ENCODE results near the gene CD84. TPM values are rescaled to one million over a fixed set of nuclear protein-coding genes. Genes with fewer than 3 reads are reported as not detected.
"Not testable (repeated sequence)": the region's sequence is repeated elsewhere in the genome, so short reads cannot be mapped to it uniquely, and the experiment has no call there.

The CD84 gene
- polyA plus RNA-seq (0.01 TPM in 1 of 3 replicates, not detected in the others), polyA minus RNA-seq (not detected in 3 replicates)
- polyA plus RNA-seq (2011; ENCODE audit: low read depth) = not detected
- polyA plus RNA-seq (2011; cell fraction: cytosol; rRNA removed) = not detected in 2 replicates
- polyA plus RNA-seq (2011; cell fraction: nucleus; rRNA removed) = not detected in 2 replicates
- polyA plus RNA-seq (2012; ENCODE audit: low replicate concordance) = not detected in 2 replicates
- polyA minus RNA-seq (2011; cell fraction: cytosol; rRNA and poly(A)+ RNA removed) = not detected
- polyA minus RNA-seq (2011; cell fraction: nucleus; rRNA and poly(A)+ RNA removed) = not detected in 2 replicates

GRCh38 chr1:160579216-160579701 is at the start of gene CD84:
Gene CD84, minus strand, starts transcription at chr1:160579496. Its CDS starts 59 bp downstream, at chr1:160579437.
- TF ChIP-seq EZH2 (IDR thresholded peaks at IDR 0.05; ENCODE audit: low read length) (no peak), CTCF (optimal IDR thresholded peaks at IDR 0.05 in 1 of 3, IDR thresholded peaks at IDR 0.05 in 1 of 3, conservative IDR thresholded peaks at IDR 0.05 in 1 of 3; ENCODE audit: extremely low read depth in 1 of 3, insufficient read depth in 2 of 3, low read length in 3 of 3) (no peak)
- H2AFZ ChIP-seq (ENCODE audit: control insufficient read depth, low read length) = no peak within 1 kb of the TSS
- no peak within 1 kb of the TSS for H3K9ac ChIP-seq (ENCODE audit: control insufficient read depth, extremely low read depth, insufficient read depth, low read length)
- dilution Hi-C loops (cut with MboI; ENCODE audit: extremely low pct_ligation_motif_present, low sequenced_read_pairs) = no loop called here
- H3K4me2 ChIP-seq (ENCODE audit: control insufficient read depth, extremely low read depth, insufficient read depth, low read depth, low read length) = no peak within 1 kb of the TSS
- no peak within 1 kb of the TSS for H3K4me3 ChIP-seq (ENCODE audit: control insufficient read depth in 2 of 3, extremely low read depth in 1 of 3, insufficient read depth in 2 of 3, low read depth in 1 of 3, low read length in 3 of 3)
- no peak within 1 kb of the TSS for H3K27ac ChIP-seq (ENCODE audit: control insufficient read depth, insufficient read depth, low read length)
- no peaks in the 10 kb centered on the region for H3K4me1 ChIP-seq (ENCODE audit: control insufficient read depth, extremely low read depth, insufficient read depth, low read length)
- H3K9me3 ChIP-seq (ENCODE audit: control insufficient read depth, low read depth, low read length) = no peaks in the 10 kb centered on the region
- FAIRE-seq (no peak), DNase-seq (ENCODE audit: low read depth, low spot score) (no peak)
- no peaks in the 10 kb centered on the region for H4K20me1 ChIP-seq (ENCODE audit: control insufficient read depth, extremely low read depth, insufficient read depth, low read length)
- H3K79me2 ChIP-seq (ENCODE audit: control insufficient read depth, insufficient read depth, low read length) = no peaks in the 10 kb centered on the region
- H3K9me1 ChIP-seq (ENCODE audit: control insufficient read depth, extremely low read depth, insufficient read depth, low read length) = no peaks in the 10 kb centered on the region
- H3K27me3 ChIP-seq (ENCODE audit: control insufficient read depth, extremely low read depth, insufficient read depth, low read length) = no peaks in the 10 kb centered on the region
- H3K36me3 ChIP-seq (ENCODE audit: control insufficient read depth in 2 of 2, extremely low read depth in 1 of 2, insufficient read depth in 2 of 2, low read length in 2 of 2) = no peaks in the 10 kb centered on the region

- dilution Hi-C loops (cut with MboI; ENCODE audit: extremely low pct_ligation_motif_present, low sequenced_read_pairs) = no loop called here
- Histone ChIP-seq H2AFZ (ENCODE audit: control insufficient read depth, low read length) (no peak overlapping the region), H3K4me1 (ENCODE audit: control insufficient read depth, extremely low read depth, insufficient read depth, low read length) (no peaks in the 10 kb centered on the region), H3K4me2 (ENCODE audit: control insufficient read depth, extremely low read depth, insufficient read depth, low read depth, low read length) (no peak overlapping the region), H4K20me1 (ENCODE audit: control insufficient read depth, extremely low read depth, insufficient read depth, low read length) (no peaks in the 10 kb centered on the region), H3K27me3 (ENCODE audit: control insufficient read depth, extremely low read depth, insufficient read depth, low read length) (peaks cover 10% of the 10 kb centered on the region), H3K36me3 (ENCODE audit: control insufficient read depth in 2 of 2, extremely low read depth in 1 of 2, insufficient read depth in 2 of 2, low read length in 2 of 2) (no peaks in the 10 kb centered on the region), H3K9me3 (ENCODE audit: control insufficient read depth, low read depth, low read length) (no peaks in the 10 kb centered on the region), H3K79me2 (ENCODE audit: control insufficient read depth, insufficient read depth, low read length) (no peaks in the 10 kb centered on the region), H3K27ac (ENCODE audit: control insufficient read depth, insufficient read depth, low read length) (no peak overlapping the region), H3K4me3 (ENCODE audit: control insufficient read depth in 2 of 3, extremely low read depth in 1 of 3, insufficient read depth in 2 of 3, low read depth in 1 of 3, low read length in 3 of 3) (no peak overlapping the region), H3K9me1 (ENCODE audit: control insufficient read depth, extremely low read depth, insufficient read depth, low read length) (no peaks in the 10 kb centered on the region), H3K9ac (ENCODE audit: control insufficient read depth, extremely low read depth, insufficient read depth, low read length) (no peak overlapping the region)
- FAIRE-seq = no peak
- no peak for DNase-seq (ENCODE audit: low read depth, low spot score)
- TF ChIP-seq CTCF (optimal IDR thresholded peaks at IDR 0.05 in 1 of 3, IDR thresholded peaks at IDR 0.05 in 1 of 3, conservative IDR thresholded peaks at IDR 0.05 in 1 of 3; ENCODE audit: extremely low read depth in 1 of 3, insufficient read depth in 2 of 3, low read length in 3 of 3) (no peak), EZH2 (IDR thresholded peaks at IDR 0.05; ENCODE audit: low read length) (no peak)
Observed at GRCh38 chr1:160628799-160629263, 49.5 kb upstream of the CD84 start.

GRCh38 chr1:160627677-160628289 is 48.5 kb upstream of the CD84 start:
- H3K4me2 ChIP-seq (ENCODE audit: control insufficient read depth, extremely low read depth, insufficient read depth, low read depth, low read length); H3K36me3 ChIP-seq (ENCODE audit: control insufficient read depth in 2 of 2, extremely low read depth in 1 of 2, insufficient read depth in 2 of 2, low read length in 2 of 2); H4K20me1 ChIP-seq (ENCODE audit: control insufficient read depth, extremely low read depth, insufficient read depth, low read length); H3K27ac ChIP-seq (ENCODE audit: control insufficient read depth, insufficient read depth, low read length); FAIRE-seq; H3K27me3 ChIP-seq (ENCODE audit: control insufficient read depth, extremely low read depth, insufficient read depth, low read length); H3K9me3 ChIP-seq (ENCODE audit: control insufficient read depth, low read depth, low read length); H3K79me2 ChIP-seq (ENCODE audit: control insufficient read depth, insufficient read depth, low read length); H3K9ac ChIP-seq (ENCODE audit: control insufficient read depth, extremely low read depth, insufficient read depth, low read length); H2AFZ ChIP-seq (ENCODE audit: control insufficient read depth, low read length); dilution Hi-C loops (cut with MboI; ENCODE audit: extremely low pct_ligation_motif_present, low sequenced_read_pairs); H3K4me3 ChIP-seq (ENCODE audit: control insufficient read depth in 2 of 3, extremely low read depth in 1 of 3, insufficient read depth in 2 of 3, low read depth in 1 of 3, low read length in 3 of 3); DNase-seq (ENCODE audit: low read depth, low spot score); H3K4me1 ChIP-seq (ENCODE audit: control insufficient read depth, extremely low read depth, insufficient read depth, low read length); H3K9me1 ChIP-seq (ENCODE audit: control insufficient read depth, extremely low read depth, insufficient read depth, low read length): not testable (repeated sequence)
